MV-4-11 (cell line): Measurements from ENCODE around the gene STARD3NL.

Source experiments
- DNase-seq: peaks from one replicate; lab custom pipeline; 2025; lab: John Stamatoyannopoulos, UW

The STARD3NL gene

DNA sequence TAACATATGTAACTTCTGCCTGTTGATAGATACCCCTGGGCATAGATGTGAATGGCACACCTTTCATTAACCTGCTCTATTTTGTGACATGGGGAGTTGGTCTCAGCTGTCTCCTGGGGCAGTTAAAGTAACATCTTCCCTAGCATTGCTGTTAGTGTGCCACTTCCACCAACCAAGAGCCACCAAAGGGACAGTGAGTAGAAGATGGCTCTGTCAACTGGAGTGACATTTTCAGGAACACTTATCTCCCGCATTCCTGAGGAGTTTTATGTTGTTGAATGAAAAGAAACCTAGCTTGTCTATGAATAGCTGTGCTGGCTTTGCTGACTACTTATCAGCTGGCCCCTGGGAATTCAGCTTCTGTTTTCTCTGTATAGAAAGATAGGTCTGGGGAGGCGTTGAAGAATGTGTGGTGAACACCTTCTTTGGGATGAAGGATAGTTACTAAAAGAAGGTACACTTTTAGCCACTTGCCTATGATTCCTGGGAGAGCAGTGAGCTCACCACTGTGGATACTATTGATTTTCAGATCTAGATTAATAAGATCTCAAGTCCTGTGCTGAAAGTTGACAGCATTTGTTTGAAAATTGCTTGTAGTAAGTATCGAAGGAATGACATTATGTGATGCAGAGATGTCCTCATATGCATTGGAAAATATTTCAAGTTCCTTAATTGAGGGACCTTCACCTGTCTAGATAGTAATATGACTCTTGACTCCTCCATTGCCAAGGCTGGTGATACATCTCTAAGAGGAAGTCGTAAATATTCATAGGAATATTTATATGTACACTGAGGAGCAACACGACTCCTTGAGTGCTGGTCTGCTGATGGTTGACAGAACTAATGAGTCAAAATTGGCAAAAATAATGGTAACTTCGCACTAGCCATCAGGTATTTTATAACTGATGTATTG lies 7.6 kb downstream of the STARD3NL start:
- DNase-seq = no peak

DNA sequence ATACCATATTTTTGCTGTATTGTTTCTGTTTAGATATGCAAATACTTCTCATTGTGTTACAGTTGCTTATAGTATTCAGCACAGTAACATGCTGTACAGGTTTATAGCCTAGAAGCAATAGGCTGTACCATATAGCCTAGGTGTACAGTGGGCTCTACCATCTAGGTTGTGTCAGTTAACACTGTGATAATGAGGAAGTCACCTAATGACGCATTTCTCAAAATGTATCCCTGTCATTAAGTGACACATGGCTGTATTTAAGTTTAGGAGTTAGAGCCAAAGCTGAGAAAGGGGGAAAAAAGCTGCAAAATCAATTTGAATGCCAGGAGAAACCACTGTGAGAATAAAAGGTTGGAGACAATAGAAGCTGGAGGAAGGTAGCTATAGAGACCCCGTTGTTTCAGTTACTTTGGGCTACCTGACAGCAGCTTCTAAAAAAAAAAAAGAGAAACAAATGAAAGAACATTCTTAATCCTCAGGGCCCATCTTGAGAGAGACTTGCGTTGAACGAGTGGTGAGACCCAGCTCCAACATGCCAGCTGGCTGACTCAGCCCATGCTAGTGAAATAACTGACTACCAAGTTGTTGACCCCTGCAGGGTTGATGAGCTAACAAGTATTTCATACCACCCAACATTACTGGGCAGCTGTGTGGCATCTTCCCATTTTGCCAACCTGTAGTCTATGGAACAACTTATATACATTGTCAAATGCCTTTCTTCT lies 8.7 kb downstream of the STARD3NL start:
- peak; percentile 5 for DNase-seq

- no peak for DNase-seq
These were observed 9.9 kb downstream of the STARD3NL start for GRCh38 chr7:38187794-38188440.

- DNase-seq = no peak
These were observed 11.3 kb downstream of the STARD3NL start for GRCh38 chr7:38189231-38189938.

GRCh38 chr7:38190011-38190410 lies 12.0 kb downstream of the STARD3NL start:
- no peak for DNase-seq

DNA sequence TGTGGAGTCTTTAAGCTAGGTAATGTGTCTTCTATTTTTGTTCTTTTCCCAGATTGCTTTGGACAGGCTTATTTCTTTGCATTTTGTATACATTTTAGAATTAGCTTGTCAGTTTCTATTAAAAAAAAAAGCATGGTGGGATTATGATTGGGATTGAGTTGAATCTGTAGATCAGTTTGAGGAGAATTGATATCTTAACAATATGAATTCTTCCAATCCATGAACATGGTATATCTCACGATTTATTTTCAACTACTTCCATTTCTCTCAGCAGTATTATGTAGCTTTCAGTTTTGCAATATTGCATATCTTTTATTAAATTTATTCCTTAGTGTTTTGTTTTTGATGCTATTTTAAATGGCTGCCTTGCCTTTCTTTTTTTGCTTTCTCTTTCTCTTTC lies 13.7 kb downstream of the STARD3NL start:
- DNase-seq = no peak

DNA sequence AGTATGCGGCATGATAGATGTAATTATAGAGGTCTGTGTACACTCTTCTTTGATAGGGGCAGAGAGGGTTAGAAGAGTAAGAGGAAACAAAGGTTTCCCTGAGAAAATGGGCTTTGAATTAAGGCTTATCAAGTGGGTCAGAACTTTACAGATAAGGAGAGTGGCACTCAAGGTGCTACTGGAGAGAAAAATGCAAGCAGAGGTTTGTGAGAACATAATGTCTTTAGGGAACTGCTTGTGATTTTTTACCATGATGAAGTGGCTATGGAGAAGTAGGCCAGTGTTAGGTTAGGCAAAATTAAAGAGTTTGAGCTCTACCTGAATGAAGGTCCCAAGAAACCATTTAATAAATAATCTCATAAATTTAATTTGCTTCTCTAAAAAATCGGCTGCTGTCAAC lies 14.3 kb downstream of the STARD3NL start:
- no peak for DNase-seq

GRCh38 chr7:38195804-38196595 lies 18.0 kb downstream of the STARD3NL start:
- DNase-seq = no peak

DNA sequence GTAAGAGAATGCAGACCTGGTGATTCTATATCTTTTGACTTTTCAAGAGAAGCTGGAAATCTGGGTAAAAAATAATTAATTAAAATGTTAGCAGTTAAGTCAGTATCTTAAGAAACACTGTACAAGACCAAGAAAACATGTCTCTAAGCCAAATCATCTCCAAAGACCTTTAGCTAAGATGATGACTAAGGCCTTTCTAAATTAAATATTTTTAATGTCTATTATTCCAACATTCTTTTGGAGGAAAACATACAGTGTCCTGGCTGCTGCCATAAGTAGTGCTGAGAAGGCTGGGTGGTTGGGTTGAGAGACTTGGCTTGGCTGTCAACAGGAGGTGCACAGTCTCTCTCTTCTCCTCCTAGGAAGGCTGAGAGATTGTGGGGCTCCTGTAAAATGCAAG lies 20.3 kb downstream of the STARD3NL start:
- DNase-seq = no peak

DNA sequence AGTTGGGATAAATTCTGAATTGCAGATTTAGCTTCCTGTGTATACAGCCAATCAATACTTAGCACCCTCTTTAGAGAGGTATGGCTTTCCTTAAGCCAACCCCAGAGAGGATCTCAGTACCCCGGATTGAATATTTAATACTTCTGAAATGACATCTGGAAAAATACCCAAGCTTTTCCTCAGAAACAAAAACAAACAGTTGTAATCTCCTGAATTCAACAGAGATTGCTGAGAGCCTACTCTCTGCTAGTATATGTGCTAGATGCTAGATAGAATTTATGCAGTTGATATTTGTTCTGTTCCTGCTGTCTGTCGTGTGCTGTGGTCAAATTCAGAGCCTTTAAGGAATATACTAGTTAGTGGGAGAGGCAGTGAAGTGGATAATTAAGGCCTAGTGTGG lies 21.1 kb downstream of the STARD3NL start:
- no peak for DNase-seq

GRCh38 chr7:38199782-38200181 lies 21.7 kb downstream of the STARD3NL start:
- no peak for DNase-seq

- DNase-seq = no peak
These were observed 28.0 kb downstream of the STARD3NL start for GRCh38 chr7:38206071-38206470.

- DNase-seq = no peak
These were observed 29.8 kb downstream of the STARD3NL start for GRCh38 chr7:38207843-38208242.

GRCh38 chr7:38211486-38211885 lies 33.4 kb downstream of the STARD3NL start:
- no peak for DNase-seq

DNA sequence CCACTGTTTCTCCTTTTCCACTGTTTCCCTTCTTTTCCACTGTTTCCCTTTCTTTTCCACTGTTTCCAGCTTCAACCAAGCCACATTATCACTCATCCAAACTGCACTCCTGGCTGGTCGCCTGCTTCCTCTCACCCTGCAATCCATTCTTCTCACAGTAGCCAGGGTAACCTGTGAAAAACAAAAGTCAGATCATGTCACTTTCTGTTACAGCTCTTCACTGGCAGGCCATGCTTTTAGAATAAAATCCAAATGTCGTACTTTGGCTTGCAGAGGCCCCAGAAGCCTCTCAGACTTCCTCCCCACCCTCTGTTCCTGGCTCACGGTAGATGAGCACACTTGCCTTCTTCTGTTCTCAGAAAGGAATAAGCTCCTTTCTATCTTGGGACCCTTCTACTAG lies 33.9 kb downstream of the STARD3NL start:
- DNase-seq = no peak

GRCh38 chr7:38215115-38215514 lies 37.1 kb downstream of the STARD3NL start:
- DNase-seq = no peak

- DNase-seq = peak; percentile 90
These were observed 38.0 kb downstream of the STARD3NL start for GRCh38 chr7:38215735-38216670.

DNA sequence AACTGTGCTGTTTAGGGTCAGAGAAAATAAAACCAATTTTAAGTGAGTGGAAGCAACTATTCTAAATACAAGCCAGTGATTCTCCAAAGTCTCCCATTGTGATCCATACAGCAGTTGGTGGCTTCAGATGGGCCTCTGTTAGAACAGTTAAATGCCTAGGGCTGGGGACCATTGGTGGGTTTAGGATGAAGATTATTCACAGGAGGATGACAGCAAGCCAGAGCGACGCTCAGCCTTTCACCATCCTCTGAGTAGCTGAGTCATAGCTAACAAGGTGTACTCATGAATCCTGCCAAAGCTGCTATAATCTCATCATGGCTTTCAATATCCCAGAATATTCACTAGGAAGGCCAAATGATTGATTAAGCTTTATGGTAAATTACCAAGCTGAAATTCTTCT lies 39.6 kb downstream of the STARD3NL start:
- DNase-seq = no peak

- peak; percentile 14 for DNase-seq
These were observed 42.4 kb downstream of the STARD3NL start for GRCh38 chr7:38220452-38220851.

- peak; percentile 40 for DNase-seq
These were observed 44.5 kb downstream of the STARD3NL start for GRCh38 chr7:38222481-38223096.
